Thyroid gland (tissue), 4 donors: Measurements from ENCODE around the gene FRMD4A. TPM values are rescaled to one million over a fixed set of nuclear protein-coding genes. Genes with fewer than 3 reads are reported as not detected.

Experiments
- DNase-seq, 2 donors: peaks; one replicate each; pipeline ENCODE4 v3.0.0-alpha.2; 2019
- H3K27ac ChIP-seq, 3 donors: fragments of 200-600 bp; sonication (generic); 1 replicate in 2 of 3; 2 replicates in 1 of 3; pipeline ENCODE4 v1.5.1; 2016 to 2019; ENCODE audit warnings: mild to moderate bottlenecking in 1 of 3, moderate library complexity in 1 of 3
- H3K27me3 ChIP-seq: fragments of 200-600 bp; sonication (generic); one replicate; pipeline ENCODE4 v1.5.1; 2019
- H3K36me3 ChIP-seq, 2 donors: fragments of 200-600 bp; sonication (generic); one replicate each; pipeline ENCODE4 v1.5.1; 2016 to 2019
- H3K4me1 ChIP-seq, 2 donors: fragments of 200-600 bp; sonication (generic); one replicate each; pipeline ENCODE4 v1.5.1; 2017 to 2019
- H3K4me3 ChIP-seq, 3 donors: fragments of 200-600 bp; sonication (generic); replicated peaks in 1 of 3; 1 replicate in 2 of 3; 2 replicates in 1 of 3; pipeline ENCODE4 v1.5.1; 2016; ENCODE audit warnings: mild to moderate bottlenecking in 1 of 3
- H3K9me3 ChIP-seq: fragments of 200-600 bp; sonication (generic); one replicate; pipeline ENCODE4 v1.5.1; 2017
- CTCF ChIP-seq, 6 experiments: fragments of 200-600 bp in 3 of 6; fragments of 450-650 bp in 3 of 6; sonication (generic) in 3 of 6; IDR thresholded peaks; one replicate each; pipeline ENCODE4 v1.5.1; 2016 to 2019; ENCODE audit warnings: antibody characterized with exemption in 6 of 6, mild to moderate bottlenecking in 2 of 6, inconsistent platforms in 1 of 6, moderate library complexity in 1 of 6
- POLR2A ChIP-seq, 2 donors: fragments of 450-650 bp; IDR thresholded peaks; one replicate each; pipeline ENCODE4 v1.6.1; 2017; ENCODE audit warnings: antibody characterized with exemption in 2 of 2, mild to moderate bottlenecking in 2 of 2, moderate library complexity in 1 of 2
- WGBS, 2 donors: methylation state at CpG; one replicate each; pipeline ENCODE4 v1.1.5; 2017; 5-methylcytosine and 5-hydroxymethylcytosine counted together
- intact Hi-C: fragments of 100-400 bp; cut with DNase I; formaldehyde crosslinking; loops from one replicate; pipeline ENCODE4 v1.15.1; 2023
- total RNA-seq, 4 donors: library from RNA; depleted of rRNA; stranded (reverse); fragments of >200 nt; gene quantifications; one replicate each; pipeline ENCODE4 v1.2.3, GENCODE V29; 2016

Gene FRMD4A
- total RNA-seq, 4 donors from 2014 or later, result 10.6 to 18.6 (median 16.3) TPM

- TF ChIP-seq POLR2A (IDR thresholded peaks at IDR 0.05), result no peak
- TF ChIP-seq CTCF (IDR thresholded peaks at IDR 0.05), result no peak
- Histone ChIP-seq H3K36me3 (no peaks in the 10 kb centered on the region), H3K27ac (no peak overlapping the region), H3K9me3 (no peaks in the 10 kb centered on the region), H3K27me3 (no peaks in the 10 kb centered on the region), H3K4me3 (no peak overlapping the region), H3K4me1 (no peaks in the 10 kb centered on the region)
- no peak for DNase-seq
- intact Hi-C loops, result no loop called here
- WGBS, 2 donors, result 72 to 80% methylated on average over 6 of the region's 6 CpGs
These were observed 135.3 kb downstream of the FRMD4A start for GRCh38 chr10:14195433-14195832.

GRCh38 chr10:14192746-14193145 lies 138.0 kb downstream of the FRMD4A start:
- 81 to 83% methylated on average over 2 of the region's 2 CpGs for WGBS, 2 donors
- no peak for DNase-seq
- Histone ChIP-seq H3K4me3 (no peak overlapping the region), H3K27ac (no peak overlapping the region), H3K4me1 (no peaks in the 10 kb centered on the region), H3K36me3 (no peaks in the 10 kb centered on the region), H3K9me3 (no peaks in the 10 kb centered on the region), H3K27me3 (no peaks in the 10 kb centered on the region)
- no peak for TF ChIP-seq POLR2A (IDR thresholded peaks at IDR 0.05)
- TF ChIP-seq CTCF (IDR thresholded peaks at IDR 0.05), result no peak
- intact Hi-C loops, result no loop called here

DNA sequence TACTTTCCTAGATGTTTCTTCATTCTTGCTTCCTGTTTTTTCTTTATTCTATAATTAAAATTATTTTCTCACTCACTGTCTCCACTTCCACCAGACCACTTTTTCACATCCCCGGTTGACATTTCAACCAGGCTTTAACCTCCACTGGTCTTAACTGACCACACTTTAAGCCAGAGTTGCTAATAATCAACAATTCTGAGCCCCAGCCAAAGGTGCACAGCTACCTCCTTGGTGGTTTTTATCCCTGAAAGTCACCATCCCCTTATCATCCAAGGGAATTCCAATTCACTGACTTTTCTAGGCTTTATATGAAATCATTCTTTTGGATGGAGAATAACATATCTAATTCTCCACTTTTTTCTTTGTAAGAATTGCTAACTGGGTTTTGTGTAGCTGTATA lies 138.9 kb downstream of the FRMD4A start:
- no peak for DNase-seq
- intact Hi-C loops, result no loop called here
- no peaks in the 10 kb centered on the region for H3K27me3 ChIP-seq
- no peak overlapping the region for H3K4me3 ChIP-seq
- H3K36me3 ChIP-seq, result no peaks in the 10 kb centered on the region
- 53 to 61% methylated on average over 1 of the region's 1 CpG for WGBS, 2 donors
- TF ChIP-seq CTCF (IDR thresholded peaks at IDR 0.05) (no peak), POLR2A (IDR thresholded peaks at IDR 0.05) (no peak)
- no peaks in the 10 kb centered on the region for H3K4me1 ChIP-seq
- H3K27ac ChIP-seq, result no peak overlapping the region
- H3K9me3 ChIP-seq, result no peaks in the 10 kb centered on the region

GRCh38 chr10:14191407-14191806 lies 139.3 kb downstream of the FRMD4A start:
- H3K36me3 ChIP-seq, result no peaks in the 10 kb centered on the region
- no peak overlapping the region for H3K4me3 ChIP-seq
- no peaks in the 10 kb centered on the region for H3K9me3 ChIP-seq
- 74% methylated on average over 5 of the region's 5 CpGs for WGBS, 2 donors
- H3K27me3 ChIP-seq, result no peaks in the 10 kb centered on the region
- H3K4me1 ChIP-seq, result no peaks in the 10 kb centered on the region
- no peak for DNase-seq
- TF ChIP-seq POLR2A (IDR thresholded peaks at IDR 0.05) (no peak), CTCF (IDR thresholded peaks at IDR 0.05) (no peak)
- intact Hi-C loops, result no loop called here
- no peak overlapping the region for H3K27ac ChIP-seq

- Histone ChIP-seq H3K4me1 (no peaks in the 10 kb centered on the region), H3K27ac (no peak overlapping the region), H3K27me3 (no peaks in the 10 kb centered on the region), H3K9me3 (no peaks in the 10 kb centered on the region), H3K36me3 (no peaks in the 10 kb centered on the region), H3K4me3 (no peak overlapping the region)
- DNase-seq, result no peak
- 71 to 72% methylated on average over 4 of the region's 4 CpGs for WGBS, 2 donors
- intact Hi-C loops, result no loop called here
- no peak for TF ChIP-seq CTCF (IDR thresholded peaks at IDR 0.05)
- no peak for TF ChIP-seq POLR2A (IDR thresholded peaks at IDR 0.05)
These were observed 140.0 kb downstream of the FRMD4A start for GRCh38 chr10:14190702-14191101.
